MM.1S (cell line): Measurements from ENCODE around the gene TRIM42.

Experiments used
- CTCF ChIP-seq: fragments of 300-600 bp; sonication (generic); IDR thresholded peaks from 2 replicates; pipeline ENCODE4 v1.5.1; 2016; ENCODE audit warnings: antibody characterized with exemption, low read length, mixed read lengths
- EZH2 ChIP-seq: fragments of 300-600 bp; sonication (generic); optimal IDR thresholded peaks from 2 replicates; pipeline ENCODE3; 2017; ENCODE audit warnings: low read depth, mild to moderate bottlenecking, antibody characterized with exemption, low read length, mixed read lengths
- EZH2phosphoT487 ChIP-seq: fragments of 300-600 bp; sonication (generic); IDR thresholded peaks from 2 replicates; pipeline ENCODE4 v1.6.1; 2018; ENCODE audit warnings: antibody characterized with exemption, low read length

DNA sequence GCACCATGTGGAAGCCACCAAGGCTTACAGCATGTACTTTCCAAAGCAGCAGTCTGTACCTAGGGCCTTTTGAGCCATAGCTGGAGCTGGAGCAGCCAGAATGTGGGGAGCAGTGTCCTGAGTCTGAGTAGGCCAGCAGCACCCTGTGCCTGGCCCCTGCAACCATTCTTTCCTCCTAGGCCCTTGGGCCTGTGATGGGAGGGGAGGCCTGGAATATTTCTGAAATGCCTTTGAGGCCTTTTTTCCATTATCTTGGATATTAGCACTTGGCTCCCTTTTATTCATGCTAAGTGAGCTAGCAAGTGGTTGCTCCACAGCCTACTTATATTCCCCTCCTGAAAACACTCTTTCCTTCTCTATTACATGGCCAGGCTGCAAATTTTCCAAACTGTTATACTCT is 28.1 kb downstream of the TRIM42 start:
- TF ChIP-seq CTCF (no peak), EZH2phosphoT487 (no peak), EZH2 (no peak)
